Activated B cell treated with CpG ODN at 0.5 μM for 24 hours (primary cell): ENCODE data around the gene ACE. TPM values are rescaled to one million over a fixed set of nuclear protein-coding genes. Genes with fewer than 3 reads are reported as not detected.

Experiments
- ATAC-seq: fragments of 200-7000 bp; cut with Tn5 transposase; one replicate; pipeline ENCODE4 v1.10.0; 2021; ENCODE audit warnings: low read depth, mild to moderate bottlenecking, moderate library complexity
- CTCF ChIA-PET: fragments of 350-600 bp; sonication (Branson Sonifier 250); formaldehyde crosslinking; loops from one replicate; lab custom pipeline; 2021; ENCODE audit warnings: antibody characterized with exemption; lab: Charles Lee
- POLR2A ChIA-PET: fragments of 350-600 bp; sonication (Branson Sonifier 250); formaldehyde crosslinking; loops from one replicate; lab custom pipeline; 2021; ENCODE audit warnings: antibody characterized with exemption; lab: Charles Lee
- DNase-seq: peaks from one replicate; pipeline ENCODE4 v3.0.0; 2022
- H3K27ac Mint-ChIP-seq: one replicate; pipeline ENCODE4 v1.8.0; 2020; ENCODE audit warnings: mixed read lengths
- H3K27me3 Mint-ChIP-seq: one replicate; pipeline ENCODE4 v1.8.0; 2021; ENCODE audit warnings: mixed read lengths
- H3K36me3 Mint-ChIP-seq: one replicate; pipeline ENCODE4 v1.8.0; 2021; ENCODE audit warnings: low read depth, mixed read lengths
- H3K4me1 Mint-ChIP-seq: one replicate; pipeline ENCODE4 v1.8.0; 2021; ENCODE audit warnings: mixed read lengths
- H3K4me3 Mint-ChIP-seq: one replicate; pipeline ENCODE4 v1.8.0; 2020; ENCODE audit warnings: mild to moderate bottlenecking, mixed read lengths
- H3K9me3 Mint-ChIP-seq: one replicate; pipeline ENCODE4 v1.8.0; 2020; ENCODE audit warnings: mixed read lengths
- intact Hi-C: fragments of 100-400 bp; cut with micrococcal nuclease; formaldehyde crosslinking; loops from one replicate; pipeline ENCODE4 v1.15.1; 2024
- total RNA-seq: library from RNA; stranded (reverse); gene quantifications from 2 replicates; pipeline ENCODE4 v1.2.3, GENCODE V29; 2022
- TF ChIP-seq, protein P1 (sequence below): fragments of 200-600 bp; IDR thresholded peaks from one replicate; pipeline ENCODE4 v1.8.0; 2022; ENCODE audit warnings: antibody characterized with exemption, mild to moderate bottlenecking

The ACE gene
- total RNA-seq, 1 donor from 2014 or later: 3.2 TPM

GRCh38 chr17:63505341-63505740 lies 28.5 kb downstream of the ACE start:
- ChIA-PET POLR2A (no interaction called here), CTCF (no interaction called here)
- ATAC-seq (no peak), DNase-seq (no peak)
- Mint-ChIP-seq H3K27ac (no peak overlapping the region), H3K27me3 (peaks cover 30% of the 10 kb centered on the region), H3K36me3 (no peaks in the 10 kb centered on the region), H3K4me3 (no peak overlapping the region), H3K4me1 (peaks cover 3% of the 10 kb centered on the region), H3K9me3 (peaks cover 7% of the 10 kb centered on the region)
- intact Hi-C loops: no loop called here
- TF ChIP-seq, protein P1, sequence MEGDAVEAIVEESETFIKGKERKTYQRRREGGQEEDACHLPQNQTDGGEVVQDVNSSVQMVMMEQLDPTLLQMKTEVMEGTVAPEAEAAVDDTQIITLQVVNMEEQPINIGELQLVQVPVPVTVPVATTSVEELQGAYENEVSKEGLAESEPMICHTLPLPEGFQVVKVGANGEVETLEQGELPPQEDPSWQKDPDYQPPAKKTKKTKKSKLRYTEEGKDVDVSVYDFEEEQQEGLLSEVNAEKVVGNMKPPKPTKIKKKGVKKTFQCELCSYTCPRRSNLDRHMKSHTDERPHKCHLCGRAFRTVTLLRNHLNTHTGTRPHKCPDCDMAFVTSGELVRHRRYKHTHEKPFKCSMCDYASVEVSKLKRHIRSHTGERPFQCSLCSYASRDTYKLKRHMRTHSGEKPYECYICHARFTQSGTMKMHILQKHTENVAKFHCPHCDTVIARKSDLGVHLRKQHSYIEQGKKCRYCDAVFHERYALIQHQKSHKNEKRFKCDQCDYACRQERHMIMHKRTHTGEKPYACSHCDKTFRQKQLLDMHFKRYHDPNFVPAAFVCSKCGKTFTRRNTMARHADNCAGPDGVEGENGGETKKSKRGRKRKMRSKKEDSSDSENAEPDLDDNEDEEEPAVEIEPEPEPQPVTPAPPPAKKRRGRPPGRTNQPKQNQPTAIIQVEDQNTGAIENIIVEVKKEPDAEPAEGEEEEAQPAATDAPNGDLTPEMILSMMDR: no peak

- Mint-ChIP-seq H3K4me1 (peaks cover 3% of the 10 kb centered on the region), H3K4me3 (no peak overlapping the region), H3K36me3 (no peaks in the 10 kb centered on the region), H3K27me3 (peaks cover 20% of the 10 kb centered on the region), H3K27ac (no peak overlapping the region), H3K9me3 (peaks cover 7% of the 10 kb centered on the region)
- TF ChIP-seq, protein P1: no peak
- ATAC-seq: no peak
- intact Hi-C loops: no loop called here
- ChIA-PET CTCF (interaction anchor here (0.9 kb wide), 1 partner anchor 10 kb away, joined by 3 read pairs; no protein-coding TSS in a partner anchor), POLR2A (no interaction called here)
- no peak for DNase-seq
Observed at GRCh38 chr17:63506627-63507026, 29.8 kb downstream of the ACE start.

GRCh38 chr17:63511331-63511730 lies 34.5 kb downstream of the ACE start:
- no peak for DNase-seq
- intact Hi-C loops: no loop called here
- Mint-ChIP-seq H3K9me3 (no peaks in the 10 kb centered on the region), H3K27ac (no peak overlapping the region), H3K27me3 (peaks cover 7% of the 10 kb centered on the region), H3K4me3 (no peak overlapping the region), H3K36me3 (no peaks in the 10 kb centered on the region), H3K4me1 (no peaks in the 10 kb centered on the region)
- CTCF ChIA-PET: no interaction called here
- TF ChIP-seq, protein P1: no peak
- no peak for ATAC-seq
- POLR2A ChIA-PET: no interaction called here

- H3K4me3 Mint-ChIP-seq: no peak overlapping the region
- TF ChIP-seq, protein P1: no peak
- H3K36me3 Mint-ChIP-seq: no peaks in the 10 kb centered on the region
- no peak for DNase-seq
- intact Hi-C loops: no loop called here
- ATAC-seq: no peak
- CTCF ChIA-PET: no interaction called here
- H3K4me1 Mint-ChIP-seq: no peaks in the 10 kb centered on the region
- POLR2A ChIA-PET: no interaction called here
- H3K9me3 Mint-ChIP-seq: no peaks in the 10 kb centered on the region
- no peak overlapping the region for H3K27ac Mint-ChIP-seq
- peaks cover 9% of the 10 kb centered on the region for H3K27me3 Mint-ChIP-seq
Observed at GRCh38 chr17:63512388-63512787, 35.5 kb downstream of the ACE start.

DNA sequence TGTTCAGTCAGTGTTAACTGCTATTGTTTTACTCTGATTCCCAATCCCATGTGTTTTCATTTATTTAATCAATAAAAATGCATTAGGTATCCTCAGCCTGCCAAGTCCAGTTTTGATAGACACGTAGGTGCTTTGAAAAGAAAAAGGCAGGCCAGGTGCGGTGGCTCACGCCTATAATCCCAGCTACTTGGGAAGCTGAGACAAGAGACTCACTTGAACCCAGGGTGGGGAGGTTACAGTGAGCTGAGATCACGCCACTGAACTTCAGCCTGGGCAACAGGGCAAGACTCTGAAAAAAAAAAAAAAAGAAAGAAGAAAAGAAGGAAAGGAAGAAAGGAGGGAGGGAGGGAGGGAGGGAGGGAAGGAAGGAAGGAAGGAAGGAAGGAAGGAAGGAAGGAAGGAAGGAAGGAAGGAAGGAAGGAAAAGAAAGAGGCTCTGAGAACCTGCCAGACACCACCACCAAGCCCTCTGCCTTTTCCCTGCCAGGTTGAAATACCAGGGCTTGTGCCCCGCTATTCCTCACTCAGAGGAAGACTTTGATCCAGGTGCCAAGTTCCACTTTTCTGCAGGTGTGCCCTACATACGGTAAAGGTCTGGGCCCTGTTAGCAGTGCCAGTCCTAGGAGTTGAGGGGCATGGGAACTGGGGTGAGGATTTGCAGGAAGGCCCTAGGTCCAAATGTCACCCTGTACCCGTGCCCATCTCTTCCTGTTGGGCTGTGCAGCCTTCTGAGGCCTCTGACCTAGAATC lies 36.2 kb downstream of the ACE start:
- CTCF ChIA-PET: no interaction called here
- no peak overlapping the region for H3K4me3 Mint-ChIP-seq
- TF ChIP-seq, protein P1: no peak
- H3K36me3 Mint-ChIP-seq: no peaks in the 10 kb centered on the region
- no peaks in the 10 kb centered on the region for H3K9me3 Mint-ChIP-seq
- no peaks in the 10 kb centered on the region for H3K4me1 Mint-ChIP-seq
- ATAC-seq: no peak
- peaks cover 9% of the 10 kb centered on the region for H3K27me3 Mint-ChIP-seq
- no peak overlapping the region for H3K27ac Mint-ChIP-seq
- POLR2A ChIA-PET: no interaction called here
- DNase-seq: no peak
- intact Hi-C loops: no loop called here
